ENCODE results near the gene RALA.
A peak's percentile ranks its signal among the peaks of the same experiment; 100 is the strongest.

Gene RALA

GRCh38 chr7:39695852-39696586 is 72.6 kb downstream of the RALA start:
- no peak for TF ChIP-seq CTCF (conservative IDR thresholded peaks at IDR 0.05; ENCODE audit: control insufficient read depth, insufficient read depth, low read depth, low read length)
- H3K4me3 ChIP-seq (ENCODE audit: control insufficient read depth, low read depth, low read length) = no peak overlapping the region
- no peak for DNase-seq (ENCODE audit: low read depth)

- no peak for TF ChIP-seq CTCF (conservative IDR thresholded peaks at IDR 0.05; ENCODE audit: control insufficient read depth, insufficient read depth, low read depth, low read length)
- DNase-seq (ENCODE audit: low read depth) = no peak
- no peak overlapping the region for H3K4me3 ChIP-seq (ENCODE audit: control insufficient read depth, low read depth, low read length)
These were observed 73.3 kb downstream of the RALA start for GRCh38 chr7:39696631-39697030.

GRCh38 chr7:39697483-39697882 is 74.1 kb downstream of the RALA start:
- TF ChIP-seq CTCF (conservative IDR thresholded peaks at IDR 0.05; ENCODE audit: control insufficient read depth, insufficient read depth, low read depth, low read length) = no peak
- peak; percentile 40 for DNase-seq (ENCODE audit: low read depth)
- H3K4me3 ChIP-seq (ENCODE audit: control insufficient read depth, low read depth, low read length) = no peak overlapping the region

GRCh38 chr7:39700165-39700564 is 76.8 kb downstream of the RALA start:
- no peak overlapping the region for H3K4me3 ChIP-seq (ENCODE audit: control insufficient read depth, low read depth, low read length)
- TF ChIP-seq CTCF (conservative IDR thresholded peaks at IDR 0.05; ENCODE audit: control insufficient read depth, insufficient read depth, low read depth, low read length) = no peak
- DNase-seq (ENCODE audit: low read depth) = no peak

GRCh38 chr7:39700932-39701331 is 77.6 kb downstream of the RALA start:
- TF ChIP-seq CTCF (conservative IDR thresholded peaks at IDR 0.05; ENCODE audit: control insufficient read depth, insufficient read depth, low read depth, low read length) = no peak
- no peak overlapping the region for H3K4me3 ChIP-seq (ENCODE audit: control insufficient read depth, low read depth, low read length)

GRCh38 chr7:39702133-39702532 is 78.8 kb downstream of the RALA start:
- no peak for TF ChIP-seq CTCF (conservative IDR thresholded peaks at IDR 0.05; ENCODE audit: control insufficient read depth, insufficient read depth, low read depth, low read length)
- no peak for DNase-seq (ENCODE audit: low read depth)
- no peak overlapping the region for H3K4me3 ChIP-seq (ENCODE audit: control insufficient read depth, low read depth, low read length)

More at GRCh38 chr7:39700932-39701331, 77.6 kb downstream of the RALA start:
- DNase-seq (ENCODE audit: low read depth) = no peak

All from fibroblast of mammary gland (primary cell).